Right lobe of liver (tissue), 4 donors: Measurements from ENCODE around the gene ULK4.

ENCODE experiments used
- CTCF ChIP-seq, 4 donors: fragments of 200-600 bp in 3 of 4; fragments of 450-650 bp in 1 of 4; IDR thresholded peaks; one replicate each; pipeline versions ENCODE4 v1.5.1 to v1.8.0; 2016 to 2022; ENCODE audit warnings: antibody characterized with exemption in 4 of 4, mild to moderate bottlenecking in 2 of 4
- POLR2A ChIP-seq: fragments of 450-650 bp; IDR thresholded peaks from one replicate; pipeline ENCODE4 v1.6.1; 2017; ENCODE audit warnings: antibody characterized with exemption, mild to moderate bottlenecking
- donor health status: DM: no; HTN: no; CAD: no.
- donor health status: DM: no; HTN: no; CAD: no.
- donor health status: DM: no; HTN: yes; CAD: no.

- peak in 1 of 4 donors; percentile 27 for TF ChIP-seq CTCF (IDR thresholded peaks at IDR 0.05)
- no peak for TF ChIP-seq POLR2A
Observed at GRCh38 chr3:41441568-41441967, 520.3 kb downstream of the ULK4 start.
